Spleen (tissue), 7 donors: ENCODE measurements around the gene TMEM164.

Experiments
- CTCF ChIP-seq, 11 experiments: fragments of 200-600 bp in 7 of 11; fragments of 450-650 bp in 4 of 11; sonication (generic) in 4 of 11; IDR thresholded peaks in 8 of 11; conservative IDR thresholded peaks in 3 of 11; 1 replicate in 7 of 11; 2 replicates in 4 of 11; pipeline versions ENCODE4 v1.4.0 to v1.8.0; 2016 to 2021; ENCODE audit warnings: antibody characterized with exemption in 11 of 11, inconsistent platforms in 4 of 11, mild to moderate bottlenecking in 1 of 11
- POLR2A ChIP-seq, 3 donors: fragments of 450-650 bp; IDR thresholded peaks; one replicate each; pipeline ENCODE4 v1.5.1; 2017; ENCODE audit warnings: antibody characterized with exemption in 3 of 3, mild to moderate bottlenecking in 1 of 3
- donor health status: DM: no; HTN: no; CAD: no; lungs with moderate emphysema.
- donor health status: DM: no; HTN: no; CAD: no.
- donor health status: DM: no; HTN: no; CAD: no.

- TF ChIP-seq CTCF (IDR thresholded peaks at IDR 0.05 in 8 of 11, conservative IDR thresholded peaks at IDR 0.05 in 3 of 11) (no peak), POLR2A (IDR thresholded peaks at IDR 0.05) (no peak)
These were observed 31.1 kb downstream of the TMEM164 start for GRCh38 chrX:110034036-110034435.
